ENCODE measurements around the gene TGIF1. TPM values are rescaled to one million over a fixed set of nuclear protein-coding genes. Genes with fewer than 3 reads are reported as not detected.

TGIF1 gene
- total RNA-seq (ENCODE audit: low replicate concordance) = 260 and 261 TPM in 2 replicates

DNA sequence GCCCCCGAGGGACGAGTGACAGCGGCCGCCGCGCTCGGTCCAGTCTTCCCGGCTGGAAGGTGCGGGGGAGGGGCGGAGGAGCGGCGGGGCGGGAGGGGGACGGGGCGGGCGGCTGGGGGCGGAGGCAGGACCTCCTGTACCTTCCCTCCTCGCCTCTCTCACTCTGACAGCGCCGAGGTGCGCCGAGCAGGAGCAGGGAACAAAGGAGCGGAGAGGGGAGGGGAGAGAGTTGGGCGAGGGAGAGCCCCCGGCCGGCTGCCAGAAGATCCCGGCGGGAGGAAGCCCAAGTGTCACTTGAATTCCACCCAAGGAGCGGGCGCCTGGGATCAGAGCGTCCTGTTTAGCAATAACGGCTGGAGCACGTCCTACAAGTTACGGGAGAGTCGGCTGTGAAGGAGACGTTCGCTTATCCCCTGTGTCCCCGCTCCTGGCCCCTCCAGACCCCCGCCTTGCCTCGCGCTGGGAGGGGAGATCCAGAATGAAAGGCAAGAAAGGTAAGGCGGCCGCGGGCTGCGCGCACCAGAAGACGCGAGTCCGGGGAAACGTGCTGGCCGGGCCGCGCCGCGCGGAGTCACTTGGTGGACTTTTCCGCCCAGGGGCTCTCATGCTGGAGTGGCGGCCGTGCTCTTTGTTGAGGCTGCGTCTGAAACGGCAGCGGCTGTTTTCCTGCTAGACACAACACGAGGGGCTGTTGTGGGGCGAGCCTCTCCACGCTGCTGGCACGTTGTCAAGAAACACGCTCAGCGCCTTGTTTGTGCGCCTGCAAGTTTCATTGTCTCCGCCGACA lies at the start of gene TGIF1:
TSS of gene TGIF1 (plus strand) at position 161 of the 787 bp plus-strand sequence. CDS start at position 479, 318 bp downstream.
- peak within 1 kb of the TSS; percentile 96 for H3K4me2 ChIP-seq
- H3F3A ChIP-seq (ENCODE audit: low read depth) = peaks cover 83% of the 10 kb centered on the region
- H3K36me3 ChIP-seq = no peaks in the 10 kb centered on the region
- peaks cover 23% of the 10 kb centered on the region for H3K4me1 ChIP-seq
- Mint-ChIP-seq H3K36me3 (peaks cover 13% of the 10 kb centered on the region), H3K4me3 (peak within 1 kb of the TSS; percentile 99), H3K27me3 (ENCODE audit: insufficient read depth, low read depth) (peaks cover 17% of the 10 kb centered on the region), H3K9me3 (no peaks in the 10 kb centered on the region), H3K27ac (peak within 1 kb of the TSS; percentile 99), H3K4me1 (peaks cover 43% of the 10 kb centered on the region)
- H3K9ac ChIP-seq = peak within 1 kb of the TSS; percentile 70
- no peaks in the 10 kb centered on the region for H3K9me3 ChIP-seq (ENCODE audit: low read depth)
- H3K79me2 ChIP-seq (ENCODE audit: low read depth) = peaks cover 83% of the 10 kb centered on the region
- H2AFZ ChIP-seq (replicated peaks) = no peak within 1 kb of the TSS
- peak within 1 kb of the TSS; percentile 98 for H3K27ac ChIP-seq
- peak; percentile 92 for DNase-seq (ENCODE audit: low spot score)
- TF ChIP-seq EZH2 (IDR thresholded peaks at IDR 0.05) = no peak
- TF ChIP-seq EZH2phosphoT487 (IDR thresholded peaks at IDR 0.05) = no peak
- TF ChIP-seq, protein P1, sequence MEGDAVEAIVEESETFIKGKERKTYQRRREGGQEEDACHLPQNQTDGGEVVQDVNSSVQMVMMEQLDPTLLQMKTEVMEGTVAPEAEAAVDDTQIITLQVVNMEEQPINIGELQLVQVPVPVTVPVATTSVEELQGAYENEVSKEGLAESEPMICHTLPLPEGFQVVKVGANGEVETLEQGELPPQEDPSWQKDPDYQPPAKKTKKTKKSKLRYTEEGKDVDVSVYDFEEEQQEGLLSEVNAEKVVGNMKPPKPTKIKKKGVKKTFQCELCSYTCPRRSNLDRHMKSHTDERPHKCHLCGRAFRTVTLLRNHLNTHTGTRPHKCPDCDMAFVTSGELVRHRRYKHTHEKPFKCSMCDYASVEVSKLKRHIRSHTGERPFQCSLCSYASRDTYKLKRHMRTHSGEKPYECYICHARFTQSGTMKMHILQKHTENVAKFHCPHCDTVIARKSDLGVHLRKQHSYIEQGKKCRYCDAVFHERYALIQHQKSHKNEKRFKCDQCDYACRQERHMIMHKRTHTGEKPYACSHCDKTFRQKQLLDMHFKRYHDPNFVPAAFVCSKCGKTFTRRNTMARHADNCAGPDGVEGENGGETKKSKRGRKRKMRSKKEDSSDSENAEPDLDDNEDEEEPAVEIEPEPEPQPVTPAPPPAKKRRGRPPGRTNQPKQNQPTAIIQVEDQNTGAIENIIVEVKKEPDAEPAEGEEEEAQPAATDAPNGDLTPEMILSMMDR (IDR thresholded peaks at IDR 0.05) = no peak
- no peaks in the 10 kb centered on the region for H3K27me3 ChIP-seq
- H3K4me3 ChIP-seq = peak within 1 kb of the TSS; percentile 81
- peaks cover 56% of the 10 kb centered on the region for H4K20me1 ChIP-seq (ENCODE audit: low read depth)

DNA sequence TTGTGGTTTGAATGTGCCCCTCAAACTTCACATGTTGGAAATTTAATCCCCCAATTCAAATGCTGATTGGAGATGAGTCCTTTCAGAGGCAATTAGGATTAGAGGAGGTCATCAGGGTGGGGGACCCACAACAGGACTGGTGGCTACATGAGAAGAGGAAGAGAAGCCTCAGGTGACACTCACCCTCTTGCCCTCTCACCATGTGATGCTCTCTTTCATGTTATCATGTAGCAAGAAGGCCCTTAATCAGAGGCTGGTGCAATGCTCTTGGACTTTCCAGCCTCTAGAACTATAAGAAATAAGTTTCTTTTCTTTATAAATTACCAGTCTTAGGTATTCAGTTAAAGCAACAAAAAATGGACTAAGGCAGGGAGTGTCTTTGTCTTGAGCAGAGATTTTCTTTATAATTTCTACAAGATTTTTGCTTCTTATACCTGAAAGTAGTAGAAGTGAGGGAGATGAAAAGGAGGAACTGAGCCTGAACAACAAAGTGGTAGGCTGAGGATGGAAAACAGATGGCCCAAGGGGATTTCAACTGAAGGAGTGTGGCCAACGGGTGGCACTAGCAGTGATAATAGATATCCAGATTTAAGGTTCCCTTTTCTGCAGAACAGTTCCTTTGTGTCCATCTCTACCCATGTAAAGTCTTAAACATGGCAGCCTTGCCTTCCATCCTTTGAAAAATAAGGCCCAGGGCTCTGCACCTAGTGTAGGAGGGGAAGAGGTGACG lies 49.2 kb upstream of the TGIF1 start:
- no peaks in the 10 kb centered on the region for H3K36me3 Mint-ChIP-seq
- peaks cover 20% of the 10 kb centered on the region for H3K9me3 Mint-ChIP-seq
- Histone ChIP-seq H3K4me3 (no peak overlapping the region), H4K20me1 (ENCODE audit: low read depth) (no peaks in the 10 kb centered on the region), H3K27me3 (no peaks in the 10 kb centered on the region), H3K79me2 (ENCODE audit: low read depth) (no peaks in the 10 kb centered on the region), H3K36me3 (no peaks in the 10 kb centered on the region), H3K4me2 (no peak overlapping the region), H2AFZ (replicated peaks) (no peak overlapping the region), H3K9me3 (ENCODE audit: low read depth) (no peaks in the 10 kb centered on the region), H3K27ac (no peak overlapping the region), H3F3A (ENCODE audit: low read depth) (peaks cover 11% of the 10 kb centered on the region), H3K9ac (no peak overlapping the region), H3K4me1 (peaks cover 12% of the 10 kb centered on the region)
- H3K4me1 Mint-ChIP-seq = peaks cover 12% of the 10 kb centered on the region
- H3K4me3 Mint-ChIP-seq = no peak overlapping the region
- no peak for DNase-seq (ENCODE audit: low spot score)
- TF ChIP-seq, protein P1 (IDR thresholded peaks at IDR 0.05) = no peak
- no peak for TF ChIP-seq EZH2phosphoT487 (IDR thresholded peaks at IDR 0.05)
- no peak for TF ChIP-seq EZH2 (IDR thresholded peaks at IDR 0.05)
- peaks cover 4% of the 10 kb centered on the region for H3K27me3 Mint-ChIP-seq (ENCODE audit: insufficient read depth, low read depth)
- no peak overlapping the region for H3K27ac Mint-ChIP-seq

DNA sequence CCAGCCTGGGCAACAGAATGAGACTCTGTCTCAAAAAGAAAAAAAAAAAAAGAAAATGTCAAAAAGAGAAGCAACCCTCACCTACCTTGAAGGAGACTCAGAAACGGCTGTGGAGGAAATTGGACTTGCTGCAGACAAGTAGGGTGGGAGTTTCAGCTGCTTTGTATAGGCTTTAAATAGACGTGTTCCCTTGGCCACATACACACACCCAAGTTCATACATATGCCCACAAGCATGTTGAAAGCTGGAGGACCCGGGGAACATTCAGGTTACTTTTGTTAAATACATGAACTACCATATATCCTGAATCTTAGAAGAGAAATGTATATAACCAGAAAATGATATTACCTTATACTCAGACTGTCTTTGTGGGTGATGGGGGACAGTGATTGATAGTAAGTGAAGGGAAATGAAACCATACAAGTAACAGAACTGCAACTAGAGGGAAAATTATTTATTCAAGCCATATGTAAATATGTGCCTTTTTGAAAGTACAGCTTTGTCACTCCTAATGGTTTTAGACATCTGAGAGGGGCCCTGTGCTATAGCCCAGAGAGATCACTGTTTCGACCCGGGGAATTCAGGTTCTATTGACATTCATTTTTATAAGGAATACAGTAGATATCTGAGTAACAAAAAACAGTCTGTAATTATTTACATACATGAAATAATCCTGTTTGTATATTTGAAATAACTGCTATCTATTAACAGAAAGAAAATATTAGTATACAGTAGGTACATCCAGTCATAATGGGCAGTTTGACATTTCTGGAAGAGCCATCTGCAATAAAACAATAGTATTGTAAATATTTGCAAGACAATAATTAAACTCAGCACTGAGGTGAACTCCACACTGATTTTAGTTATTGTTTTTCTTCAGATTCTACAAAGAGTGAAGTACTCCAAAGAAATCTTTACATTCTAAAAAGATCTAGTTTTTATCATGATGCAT lies 48.0 kb upstream of the TGIF1 start:
- Histone ChIP-seq H2AFZ (replicated peaks) (no peak overlapping the region), H3K4me2 (no peak overlapping the region), H4K20me1 (ENCODE audit: low read depth) (no peaks in the 10 kb centered on the region), H3K36me3 (no peaks in the 10 kb centered on the region), H3F3A (ENCODE audit: low read depth) (peaks cover 11% of the 10 kb centered on the region), H3K79me2 (ENCODE audit: low read depth) (no peaks in the 10 kb centered on the region), H3K9me3 (ENCODE audit: low read depth) (no peaks in the 10 kb centered on the region), H3K4me3 (no peak overlapping the region), H3K27ac (no peak overlapping the region), H3K9ac (no peak overlapping the region), H3K27me3 (no peaks in the 10 kb centered on the region), H3K4me1 (peaks cover 11% of the 10 kb centered on the region)
- no peak overlapping the region for H3K27ac Mint-ChIP-seq
- no peak overlapping the region for H3K4me3 Mint-ChIP-seq
- peaks cover 4% of the 10 kb centered on the region for H3K27me3 Mint-ChIP-seq (ENCODE audit: insufficient read depth, low read depth)
- peaks cover 21% of the 10 kb centered on the region for H3K9me3 Mint-ChIP-seq
- no peak for DNase-seq (ENCODE audit: low spot score)
- H3K36me3 Mint-ChIP-seq = no peaks in the 10 kb centered on the region
- H3K4me1 Mint-ChIP-seq = peaks cover 11% of the 10 kb centered on the region
- TF ChIP-seq, protein P1 (IDR thresholded peaks at IDR 0.05) = no peak
- TF ChIP-seq EZH2phosphoT487 (IDR thresholded peaks at IDR 0.05) = no peak
- no peak for TF ChIP-seq EZH2 (IDR thresholded peaks at IDR 0.05)
